BJ (cell line): ENCODE measurements around the gene TJP2. TPM values are rescaled to one million over a fixed set of nuclear protein-coding genes. Genes with fewer than 3 reads are reported as not detected.

Experiments used
- CTCF ChIA-PET: fragments of 350-600 bp; formaldehyde crosslinking; extraction: SDS; loops from one replicate; lab custom pipeline; 2021; ENCODE audit warnings: antibody characterized with exemption, inconsistent platforms; lab: Yijun Ruan, JAX
- POLR2A ChIA-PET: fragments of 300-600 bp; sonication (Branson Sonifier 250); formaldehyde crosslinking; extraction: SDS; loops from one replicate; lab custom pipeline; 2021; ENCODE audit warnings: antibody characterized with exemption; lab: Charles Lee
- DNase-seq: peaks from one replicate; pipeline ENCODE4 v3.0.0-alpha.2; 2011; ENCODE audit warnings: low read depth
- H3K27me3 ChIP-seq: 2 replicates; pipeline ENCODE4 v1.6.0; 2011; ENCODE audit warnings: low read length; ENCODE audit not compliant: control insufficient read depth, insufficient read depth
- H3K36me3 ChIP-seq: 2 replicates; pipeline ENCODE4 v1.5.1; 2011; ENCODE audit warnings: low read length; ENCODE audit not compliant: control insufficient read depth, insufficient read depth
- H3K4me3 ChIP-seq: 2 replicates; pipeline ENCODE4 v1.5.1; 2011; ENCODE audit warnings: low read depth, mild to moderate bottlenecking, control low read depth, low read length
- polyA plus RNA-seq: library from polyadenylated mRNA; depleted of rRNA; stranded (reverse); fragments of >200 nt; gene quantifications from 2 replicates; pipeline ENCODE4 v1.2.3, GENCODE V29; 2011
- TF ChIP-seq, protein P1 (sequence below): IDR thresholded peaks from 2 replicates; pipeline ENCODE4 v1.5.1; 2011; ENCODE audit warnings: low read depth, mild to moderate bottlenecking, control low read depth, inconsistent platforms, low read length, moderate library complexity; ENCODE audit not compliant: insufficient read depth

Gene TJP2
- polyA plus RNA-seq, 1 experiment = 5.6 TPM

- no peaks in the 10 kb centered on the region for H3K27me3 ChIP-seq
- POLR2A ChIA-PET = interaction anchor here (1.1 kb wide), 1 partner anchor 16 kb away, joined by 4 read pairs; no protein-coding TSS in a partner anchor
- TF ChIP-seq, protein P1, sequence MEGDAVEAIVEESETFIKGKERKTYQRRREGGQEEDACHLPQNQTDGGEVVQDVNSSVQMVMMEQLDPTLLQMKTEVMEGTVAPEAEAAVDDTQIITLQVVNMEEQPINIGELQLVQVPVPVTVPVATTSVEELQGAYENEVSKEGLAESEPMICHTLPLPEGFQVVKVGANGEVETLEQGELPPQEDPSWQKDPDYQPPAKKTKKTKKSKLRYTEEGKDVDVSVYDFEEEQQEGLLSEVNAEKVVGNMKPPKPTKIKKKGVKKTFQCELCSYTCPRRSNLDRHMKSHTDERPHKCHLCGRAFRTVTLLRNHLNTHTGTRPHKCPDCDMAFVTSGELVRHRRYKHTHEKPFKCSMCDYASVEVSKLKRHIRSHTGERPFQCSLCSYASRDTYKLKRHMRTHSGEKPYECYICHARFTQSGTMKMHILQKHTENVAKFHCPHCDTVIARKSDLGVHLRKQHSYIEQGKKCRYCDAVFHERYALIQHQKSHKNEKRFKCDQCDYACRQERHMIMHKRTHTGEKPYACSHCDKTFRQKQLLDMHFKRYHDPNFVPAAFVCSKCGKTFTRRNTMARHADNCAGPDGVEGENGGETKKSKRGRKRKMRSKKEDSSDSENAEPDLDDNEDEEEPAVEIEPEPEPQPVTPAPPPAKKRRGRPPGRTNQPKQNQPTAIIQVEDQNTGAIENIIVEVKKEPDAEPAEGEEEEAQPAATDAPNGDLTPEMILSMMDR = no peak
Measured at GRCh38 chr9:69174616-69175463, 763 bp downstream of the TJP2 start.

GRCh38 chr9:69175486-69175885 lies 1.4 kb downstream of the TJP2 start:
- TF ChIP-seq, protein P1 = no peak
- H3K27me3 ChIP-seq = no peaks in the 10 kb centered on the region
- H3K36me3 ChIP-seq = no peaks in the 10 kb centered on the region
- no peak for DNase-seq
- POLR2A ChIA-PET = interaction anchor here (1.1 kb wide), 1 partner anchor 17 kb away, joined by 4 read pairs; no protein-coding TSS in a partner anchor
- CTCF ChIA-PET = interaction anchor here (0.9 to 5.0 kb wide), 5 partner anchors 14 to 139 kb away, joined by 3 to 21 read pairs (median 3); no protein-coding TSS in a partner anchor
- peak overlapping the region; percentile 48 for H3K4me3 ChIP-seq

More at GRCh38 chr9:69174616-69175463, 763 bp downstream of the TJP2 start:
- CTCF ChIA-PET = interaction anchor here (1.0 to 5.0 kb wide), 5 partner anchors 18 to 139 kb away, joined by 3 to 21 read pairs (median 3); no protein-coding TSS in a partner anchor
- H3K36me3 ChIP-seq = no peaks in the 10 kb centered on the region
- peak overlapping the region; percentile 48 for H3K4me3 ChIP-seq
- peak; percentile 88 for DNase-seq

GRCh38 chr9:69176471-69177171 lies 2.5 kb downstream of the TJP2 start:
- DNase-seq = no peak
- ChIA-PET CTCF (interaction anchor here (0.9 to 5.0 kb wide), 4 partner anchors 9 to 123 kb away, joined by 3 to 21 read pairs (median 4); no protein-coding TSS in a partner anchor), POLR2A (no interaction called here)
- H3K27me3 ChIP-seq = no peaks in the 10 kb centered on the region
- TF ChIP-seq, protein P1 = no peak
- H3K4me3 ChIP-seq = no peak overlapping the region
- no peaks in the 10 kb centered on the region for H3K36me3 ChIP-seq

- Histone ChIP-seq H3K36me3 (no peaks in the 10 kb centered on the region), H3K27me3 (no peaks in the 10 kb centered on the region), H3K4me3 (no peak overlapping the region)
- POLR2A ChIA-PET = no interaction called here
- DNase-seq = no peak
- CTCF ChIA-PET = interaction anchor here (5.0 kb wide), 1 partner anchor 14 kb away, joined by 21 read pairs; no protein-coding TSS in a partner anchor
- TF ChIP-seq, protein P1 = no peak
Measured at GRCh38 chr9:69178583-69179011, 4.5 kb downstream of the TJP2 start.
